ENCODE measurements around the gene TSHB. TPM values are rescaled to one million over a fixed set of nuclear protein-coding genes. Genes with fewer than 3 reads are reported as not detected.
A peak's percentile ranks its signal among the peaks of the same experiment; 100 is the strongest.

Gene TSHB
- total RNA-seq, 4 donors from 2014 or later = not detected

DNA sequence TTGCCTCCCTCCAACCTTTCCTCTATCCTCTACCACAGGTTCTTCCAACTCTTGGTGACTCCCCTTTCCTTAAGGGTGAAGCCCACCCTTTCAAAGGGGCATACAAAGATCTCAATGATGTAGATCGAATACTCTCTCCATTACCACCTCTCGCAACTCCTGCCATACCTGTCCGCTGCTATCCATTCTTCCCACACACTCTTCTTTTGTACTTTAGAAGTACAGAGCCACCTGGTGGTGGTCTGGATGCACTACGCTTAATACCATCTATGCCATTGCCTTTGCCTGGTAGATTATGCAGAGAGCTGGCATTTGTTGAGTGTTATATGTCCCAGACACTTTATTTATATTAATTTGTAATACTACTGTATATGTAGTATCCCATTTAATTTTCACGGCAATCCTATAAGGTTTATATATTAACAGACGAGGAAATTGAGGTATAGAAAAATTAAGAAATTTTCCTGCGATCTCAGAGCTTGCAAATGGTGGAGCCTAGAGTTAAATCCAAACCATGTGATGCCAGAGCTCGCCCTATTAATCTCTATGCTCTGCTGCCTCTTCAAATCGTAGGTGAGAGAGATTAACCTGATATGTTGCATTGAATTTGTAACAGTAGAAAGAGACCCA is 22.9 kb downstream of the TSHB start:
- intact Hi-C loops (cut with DNase I; ENCODE audit: low total_unique reads) = loop anchor here (2.0 to 5.0 kb wide), 2 partner anchors 75 to 706 kb away; no protein-coding TSS in a partner anchor
- H3K36me3 ChIP-seq = no peaks in the 10 kb centered on the region
- H3K9me3 ChIP-seq = no peaks in the 10 kb centered on the region
- no peak overlapping the region for H3K27ac ChIP-seq
- DNase-seq (peak in 1 of 2 donors; percentile 39), ATAC-seq (peak in 1 of 2 donors; percentile 81)
- no peaks in the 10 kb centered on the region for H3K4me1 ChIP-seq
- in situ Hi-C loops (cut with MboI; ENCODE audit: low sequenced_read_pairs in 4 of 4) = loop anchor here in 1 of 4 donors (25.0 kb wide), 1 partner anchor 715 kb away; no protein-coding TSS in a partner anchor
- no peaks in the 10 kb centered on the region for H3K27me3 ChIP-seq
- TF ChIP-seq POLR2A (IDR thresholded peaks at IDR 0.05) = no peak
- TF ChIP-seq, protein P1, sequence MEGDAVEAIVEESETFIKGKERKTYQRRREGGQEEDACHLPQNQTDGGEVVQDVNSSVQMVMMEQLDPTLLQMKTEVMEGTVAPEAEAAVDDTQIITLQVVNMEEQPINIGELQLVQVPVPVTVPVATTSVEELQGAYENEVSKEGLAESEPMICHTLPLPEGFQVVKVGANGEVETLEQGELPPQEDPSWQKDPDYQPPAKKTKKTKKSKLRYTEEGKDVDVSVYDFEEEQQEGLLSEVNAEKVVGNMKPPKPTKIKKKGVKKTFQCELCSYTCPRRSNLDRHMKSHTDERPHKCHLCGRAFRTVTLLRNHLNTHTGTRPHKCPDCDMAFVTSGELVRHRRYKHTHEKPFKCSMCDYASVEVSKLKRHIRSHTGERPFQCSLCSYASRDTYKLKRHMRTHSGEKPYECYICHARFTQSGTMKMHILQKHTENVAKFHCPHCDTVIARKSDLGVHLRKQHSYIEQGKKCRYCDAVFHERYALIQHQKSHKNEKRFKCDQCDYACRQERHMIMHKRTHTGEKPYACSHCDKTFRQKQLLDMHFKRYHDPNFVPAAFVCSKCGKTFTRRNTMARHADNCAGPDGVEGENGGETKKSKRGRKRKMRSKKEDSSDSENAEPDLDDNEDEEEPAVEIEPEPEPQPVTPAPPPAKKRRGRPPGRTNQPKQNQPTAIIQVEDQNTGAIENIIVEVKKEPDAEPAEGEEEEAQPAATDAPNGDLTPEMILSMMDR (IDR thresholded peaks at IDR 0.05 in 4 of 5, conservative IDR thresholded peaks at IDR 0.05 in 1 of 5) = peak; percentile 51 to 78 (median 59)
- H3K4me3 ChIP-seq = no peak overlapping the region

- Histone ChIP-seq H3K4me3 (no peak overlapping the region), H3K36me3 (no peaks in the 10 kb centered on the region), H3K4me1 (no peaks in the 10 kb centered on the region), H3K27me3 (no peaks in the 10 kb centered on the region), H3K27ac (no peak overlapping the region), H3K9me3 (no peaks in the 10 kb centered on the region)
- intact Hi-C loops (cut with DNase I; ENCODE audit: low total_unique reads) (no loop called here), in situ Hi-C loops (cut with MboI; ENCODE audit: low sequenced_read_pairs in 4 of 4) (loop anchor here in 1 of 4 donors (25.0 kb wide), 1 partner anchor 719 kb away; no protein-coding TSS in a partner anchor)
- ATAC-seq (no peak), DNase-seq (no peak)
- no peak for TF ChIP-seq POLR2A (IDR thresholded peaks at IDR 0.05)
- TF ChIP-seq, protein P1 (IDR thresholded peaks at IDR 0.05 in 4 of 5, conservative IDR thresholded peaks at IDR 0.05 in 1 of 5) = no peak
Measured at GRCh38 chr1:115056395-115056798, 26.8 kb downstream of the TSHB start.

DNA sequence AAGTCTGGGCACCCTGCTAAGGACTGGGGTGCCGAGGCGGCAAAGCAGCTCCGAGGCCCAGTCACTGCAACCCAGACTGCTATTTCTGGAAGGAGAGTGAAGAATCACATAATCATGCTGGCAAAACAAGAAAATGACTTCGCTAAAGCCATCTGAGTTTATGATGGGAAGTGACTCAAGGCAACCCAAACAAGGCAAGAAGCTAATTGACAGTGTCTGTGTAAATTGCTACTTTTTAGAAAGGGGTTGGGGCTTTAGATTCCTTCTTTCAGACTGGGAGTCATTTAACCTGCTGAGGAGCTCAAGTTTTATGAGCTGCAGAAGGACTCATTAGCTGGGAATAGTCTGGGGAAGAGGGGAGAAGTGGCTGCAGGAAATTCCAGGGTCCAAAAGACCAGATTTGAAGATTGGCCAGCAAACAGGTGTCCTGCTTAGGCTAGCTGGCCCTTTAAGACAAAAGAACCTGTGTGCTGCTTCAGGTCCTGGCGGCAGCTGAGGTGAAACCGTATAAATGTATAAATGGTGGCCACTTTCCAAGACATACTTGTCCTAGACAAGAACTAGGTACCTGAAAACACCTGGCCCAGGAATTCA is 28.1 kb downstream of the TSHB start:
- H3K4me3 ChIP-seq = no peak overlapping the region
- no peaks in the 10 kb centered on the region for H3K4me1 ChIP-seq
- H3K9me3 ChIP-seq = no peaks in the 10 kb centered on the region
- ATAC-seq = no peak
- in situ Hi-C loops (cut with MboI; ENCODE audit: low sequenced_read_pairs in 4 of 4) = loop anchor here in 1 of 4 donors (25.0 kb wide), 1 partner anchor 720 kb away; no protein-coding TSS in a partner anchor
- TF ChIP-seq, protein P1 (IDR thresholded peaks at IDR 0.05 in 4 of 5, conservative IDR thresholded peaks at IDR 0.05 in 1 of 5) = no peak
- no peak for TF ChIP-seq POLR2A (IDR thresholded peaks at IDR 0.05)
- intact Hi-C loops (cut with DNase I; ENCODE audit: low total_unique reads) = no loop called here
- DNase-seq = no peak
- H3K36me3 ChIP-seq = no peaks in the 10 kb centered on the region
- H3K27ac ChIP-seq = no peak overlapping the region
- no peaks in the 10 kb centered on the region for H3K27me3 ChIP-seq

DNA sequence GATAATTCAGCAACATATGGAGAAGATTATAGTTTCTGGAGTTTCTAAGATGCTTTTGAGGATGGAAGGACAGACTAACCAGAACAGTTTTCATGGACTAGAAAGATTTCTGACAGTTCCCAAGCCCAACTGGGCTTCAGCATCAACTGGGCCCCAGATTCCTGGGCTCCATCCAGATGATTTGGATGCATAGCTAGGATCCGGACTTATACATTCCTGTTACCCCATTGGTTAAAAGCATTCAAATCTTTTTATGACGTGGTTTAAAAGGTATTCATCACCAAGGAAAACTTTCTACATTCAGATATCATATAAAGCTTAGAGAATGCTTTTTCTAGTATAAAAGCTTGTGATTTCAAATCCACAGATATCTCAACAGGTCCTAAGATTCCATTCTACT is 29.7 kb downstream of the TSHB start:
- H3K27ac ChIP-seq = no peak overlapping the region
- DNase-seq (no peak), ATAC-seq (no peak)
- TF ChIP-seq, protein P1 (IDR thresholded peaks at IDR 0.05 in 4 of 5, conservative IDR thresholded peaks at IDR 0.05 in 1 of 5) = no peak
- TF ChIP-seq POLR2A (IDR thresholded peaks at IDR 0.05) = no peak
- no peaks in the 10 kb centered on the region for H3K9me3 ChIP-seq
- intact Hi-C loops (cut with DNase I; ENCODE audit: low total_unique reads) (no loop called here), in situ Hi-C loops (cut with MboI; ENCODE audit: low sequenced_read_pairs in 4 of 4) (loop anchor here in 1 of 4 donors (25.0 kb wide), 1 partner anchor 722 kb away; no protein-coding TSS in a partner anchor)
- no peaks in the 10 kb centered on the region for H3K36me3 ChIP-seq
- no peaks in the 10 kb centered on the region for H3K27me3 ChIP-seq
- no peak overlapping the region for H3K4me3 ChIP-seq
- H3K4me1 ChIP-seq = no peaks in the 10 kb centered on the region

Measured in gastrocnemius medialis (tissue), 4 donors.